GM18951 (cell line): ENCODE measurements around the gene MLPH.

Experiments
- POLR2A ChIP-seq: IDR thresholded peaks from 4 replicates; pipeline ENCODE4 v1.6.1; 2011; ENCODE audit warnings: mild to moderate bottlenecking; ENCODE audit not compliant: insufficient read length, insufficient read depth; ENCODE audit errors: extremely low read depth
- in situ Hi-C: fragments of 300-500 bp; cut with MboI; formaldehyde crosslinking; loops from one replicate; pipeline ENCODE4 v1.12.0; 2022; ENCODE audit warnings: low sequenced_read_pairs, mixed read lengths, inconsistent platforms; ENCODE audit not compliant: unreplicated experiment

MLPH gene

DNA sequence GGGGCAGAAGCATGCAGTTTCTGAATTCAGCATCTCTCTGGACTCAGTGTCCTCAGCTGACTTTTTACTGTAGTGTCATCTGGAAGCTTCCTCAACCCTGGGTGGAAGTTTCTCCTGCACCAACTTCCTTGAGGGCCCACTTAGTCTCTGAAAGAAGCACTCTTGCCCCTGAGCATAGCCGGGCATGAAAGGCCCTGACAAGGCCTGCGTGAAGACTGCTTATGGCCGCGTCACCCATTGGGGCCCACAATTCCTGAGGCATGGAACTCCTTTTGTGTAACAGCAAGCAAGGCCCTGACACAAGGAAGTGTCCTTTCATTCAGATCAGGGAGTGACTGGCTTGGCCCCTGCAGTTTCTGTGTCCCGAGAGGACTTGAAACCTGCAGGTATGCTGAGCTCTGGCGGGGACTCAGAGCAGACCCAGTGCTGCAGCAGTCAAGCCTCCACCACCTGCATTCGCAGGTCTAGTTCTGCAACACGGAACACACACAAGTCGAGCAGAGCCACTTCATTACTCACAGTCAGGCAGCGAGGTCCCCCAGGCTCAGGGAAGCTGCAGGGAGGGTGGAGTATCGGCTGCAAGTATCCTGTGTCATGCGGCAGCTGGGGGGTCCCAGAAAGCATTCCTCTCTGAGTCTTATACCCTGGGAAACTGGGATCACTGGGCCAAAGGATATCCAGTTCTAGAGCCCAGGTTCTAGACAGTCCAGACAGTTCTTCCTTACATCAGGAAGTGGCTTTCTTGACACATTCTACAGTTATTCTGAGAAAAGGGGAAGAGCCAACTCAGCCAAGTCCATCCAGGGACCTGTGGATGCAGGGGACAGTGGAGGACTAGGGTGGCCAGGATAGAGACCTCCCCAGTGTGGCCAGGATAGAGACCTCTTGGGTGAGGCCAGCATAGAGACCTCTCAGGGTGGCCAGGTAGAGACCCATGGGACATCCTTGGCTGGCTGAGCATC, 43.7 kb downstream of the MLPH start:
- in situ Hi-C loops, result no loop called here
- no peak for TF ChIP-seq POLR2A

DNA sequence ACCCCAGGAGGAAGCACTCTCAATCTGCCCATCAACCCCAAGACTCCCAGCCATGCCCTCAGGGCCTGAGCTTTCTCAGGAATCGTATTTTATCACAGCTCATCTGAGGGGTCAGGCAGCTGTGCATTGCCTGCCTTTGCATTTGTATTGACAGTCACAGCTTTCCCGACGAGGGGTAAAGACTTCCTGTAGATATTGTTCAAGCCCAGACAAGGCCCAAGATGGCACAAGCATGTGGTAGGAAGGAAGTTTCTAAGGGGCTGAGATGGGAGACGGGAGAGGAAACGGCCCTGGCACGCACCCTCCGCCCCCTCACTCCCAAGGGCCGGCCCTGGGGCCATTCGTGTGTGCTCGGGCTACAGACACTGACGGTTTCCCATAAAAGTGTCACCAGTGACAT, 45.1 kb downstream of the MLPH start:
- in situ Hi-C loops, result no loop called here
- TF ChIP-seq POLR2A, result no peak

DNA sequence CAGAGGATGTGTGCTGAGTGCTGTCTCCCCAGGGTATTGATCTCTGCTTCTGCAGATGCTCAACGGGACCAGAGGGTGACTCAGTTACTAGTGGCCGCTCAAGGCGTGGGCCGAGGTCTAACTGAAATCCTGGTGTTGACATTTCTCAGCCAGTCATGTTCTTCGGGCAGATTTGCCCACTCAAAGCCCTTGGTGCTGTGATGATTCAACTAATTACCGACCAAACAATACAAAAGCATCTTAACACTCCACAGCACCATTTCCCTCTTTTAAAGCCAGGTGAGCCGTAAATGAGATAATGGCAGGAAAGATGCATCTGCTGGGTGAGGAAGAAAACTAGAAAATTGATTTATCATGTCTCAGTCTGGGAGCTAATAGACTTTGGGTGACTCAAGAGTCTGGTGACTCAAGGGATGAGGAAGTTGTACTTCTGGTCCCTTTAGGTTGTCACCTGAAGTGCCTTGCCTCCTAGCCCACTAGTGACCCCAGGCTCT, 46.7 kb downstream of the MLPH start:
- TF ChIP-seq POLR2A, result no peak
- in situ Hi-C loops, result no loop called here

DNA sequence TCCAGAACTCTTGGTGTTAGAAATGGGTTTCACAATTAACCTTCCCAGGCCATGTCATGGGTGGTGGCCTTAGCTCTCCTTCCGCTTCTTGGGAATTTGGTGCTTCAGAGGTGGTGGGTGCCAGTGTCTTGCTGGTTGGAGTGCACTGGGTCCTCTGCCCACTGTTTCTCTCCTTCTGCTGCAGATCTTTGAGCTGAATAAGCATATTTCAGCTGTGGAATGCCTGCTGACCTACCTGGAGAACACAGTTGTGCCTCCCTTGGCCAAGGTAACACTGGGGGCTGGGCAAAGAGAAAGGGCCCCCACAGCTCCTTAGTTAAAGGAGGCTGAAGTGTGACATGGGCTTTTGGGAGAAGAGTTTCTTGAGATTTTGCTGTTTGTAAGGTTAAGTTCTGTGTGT, 47.3 kb downstream of the MLPH start:
- no peak for TF ChIP-seq POLR2A
- in situ Hi-C loops, result no loop called here

DNA sequence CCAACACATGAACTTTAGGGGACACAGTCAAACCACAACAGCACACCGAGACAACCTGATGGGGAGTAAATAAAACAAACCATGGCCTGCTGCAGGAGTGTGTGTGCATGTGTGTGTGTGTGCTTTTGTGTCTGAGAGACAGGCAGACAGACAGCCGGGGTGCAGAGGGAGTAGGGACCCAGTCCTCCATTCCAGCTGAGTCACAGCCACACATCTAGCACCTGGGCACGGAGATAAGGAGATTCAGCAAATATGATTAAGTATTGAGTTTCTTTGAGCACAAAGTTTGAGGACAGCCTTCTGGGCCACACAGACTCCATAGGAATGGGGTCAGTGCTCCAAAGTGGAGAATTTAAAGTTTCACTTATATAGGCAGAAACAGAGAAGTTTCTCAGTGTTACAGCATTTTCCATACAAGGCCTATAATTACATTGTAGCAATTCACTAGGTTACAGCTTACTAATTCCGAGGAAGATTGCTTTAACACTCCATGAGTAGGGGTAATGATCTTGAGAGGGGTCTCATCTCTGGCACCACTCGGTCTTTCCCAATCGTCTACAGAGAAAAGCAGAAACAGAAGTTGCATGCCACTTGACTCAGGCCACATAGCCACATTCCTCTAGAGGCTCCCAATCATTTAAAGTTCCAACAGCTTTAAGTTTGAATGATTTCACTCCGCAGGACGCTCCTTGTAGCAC, 48.5 kb downstream of the MLPH start:
- no peak for TF ChIP-seq POLR2A
- in situ Hi-C loops, result no loop called here

DNA sequence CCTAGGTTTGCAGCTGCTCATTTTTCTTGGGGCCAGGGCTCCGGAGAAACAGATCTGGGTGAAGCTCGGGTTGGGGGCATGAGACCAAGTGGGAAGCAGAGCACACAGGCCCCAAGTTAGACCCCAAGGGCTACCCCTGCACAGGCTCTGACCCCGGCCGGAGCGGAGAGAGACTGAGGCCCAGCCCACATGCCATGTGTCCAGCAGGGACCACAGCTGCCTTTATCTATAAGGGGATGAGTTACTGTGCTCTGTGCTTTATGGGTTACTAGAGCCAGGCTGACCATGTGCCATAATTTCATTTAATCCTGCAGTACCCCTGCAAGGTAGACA, 49.0 kb downstream of the MLPH start:
- in situ Hi-C loops, result no loop called here
- TF ChIP-seq POLR2A, result no peak

DNA sequence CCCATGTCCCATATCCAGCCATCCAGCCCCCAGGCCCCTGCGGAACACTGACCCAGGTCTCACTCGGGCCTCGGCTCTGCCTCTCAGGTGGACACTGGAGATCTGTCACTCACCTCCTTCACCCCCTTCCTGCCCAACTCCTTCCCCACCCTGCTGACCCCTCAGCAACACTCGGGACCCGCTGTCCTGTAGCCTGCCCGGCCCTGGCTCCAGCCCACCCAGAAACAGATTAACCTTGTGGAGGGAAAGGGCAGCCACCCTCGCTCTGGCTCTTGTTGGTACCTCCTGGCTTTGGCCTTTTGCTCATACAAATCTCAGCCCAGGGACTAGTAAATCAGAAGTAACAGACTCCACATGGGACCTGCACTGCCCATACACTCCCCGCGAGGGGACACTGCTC, 49.6 kb downstream of the MLPH start:
- no peak for TF ChIP-seq POLR2A
- in situ Hi-C loops, result no loop called here

DNA sequence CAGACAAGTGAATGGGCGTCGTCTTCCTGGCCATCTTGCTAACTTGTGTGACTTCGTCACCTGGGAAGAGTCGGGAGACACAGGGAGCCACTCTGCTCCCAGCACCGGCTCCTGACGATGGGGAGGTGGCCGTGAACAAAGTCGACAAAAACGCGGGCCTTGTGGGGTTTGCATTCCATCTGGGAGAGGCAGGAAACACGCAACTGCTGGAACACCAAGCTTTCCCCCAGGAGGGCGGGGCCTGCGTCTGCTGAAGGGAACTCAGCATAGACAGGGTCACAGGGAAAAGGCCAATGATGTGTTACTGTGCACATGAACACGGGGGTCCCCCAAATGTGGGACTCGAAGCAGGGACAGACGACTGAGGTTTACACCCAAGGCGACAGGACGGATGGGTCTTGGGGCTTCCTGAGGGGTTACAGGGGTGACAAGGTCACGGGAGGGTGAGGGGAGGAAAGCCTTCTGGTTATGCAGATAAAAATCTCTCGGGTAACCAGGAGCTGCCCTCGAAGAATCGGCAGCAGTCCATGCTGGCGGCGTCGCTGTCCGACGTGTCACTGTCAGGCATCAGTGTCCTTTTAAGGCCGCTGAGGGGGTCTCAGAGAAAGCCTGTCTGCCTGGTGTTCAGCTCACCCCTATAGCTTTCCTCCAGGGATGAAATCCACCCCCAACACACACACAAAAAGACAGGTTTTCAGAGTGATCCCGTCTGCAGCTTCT, 51.1 kb downstream of the MLPH start:
- in situ Hi-C loops, result no loop called here

DNA sequence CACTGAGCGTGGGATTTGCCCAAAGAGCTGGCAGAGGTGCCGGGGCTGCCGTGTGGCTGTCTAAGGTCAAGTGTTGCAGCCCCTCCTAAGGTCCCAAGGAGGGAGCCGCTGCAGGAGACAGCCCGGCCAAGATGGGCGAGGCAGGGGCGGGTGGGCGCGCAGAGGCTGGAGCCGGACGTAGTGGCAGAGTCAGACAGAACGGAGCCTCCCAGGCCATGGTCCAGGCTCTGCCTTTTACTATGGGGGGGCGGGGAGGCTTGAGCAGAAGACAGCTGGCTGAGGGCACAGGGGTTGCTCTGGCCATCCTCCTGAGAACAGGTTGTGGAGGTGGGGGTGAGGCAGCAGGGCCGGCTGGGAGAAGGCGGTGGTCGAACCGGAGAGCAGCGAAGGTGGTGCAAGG, 51.9 kb downstream of the MLPH start:
- in situ Hi-C loops, result no loop called here
- no peak for TF ChIP-seq POLR2A

More for the DNA sequence above, 51.1 kb downstream of the MLPH start:
- no peak for TF ChIP-seq POLR2A

DNA sequence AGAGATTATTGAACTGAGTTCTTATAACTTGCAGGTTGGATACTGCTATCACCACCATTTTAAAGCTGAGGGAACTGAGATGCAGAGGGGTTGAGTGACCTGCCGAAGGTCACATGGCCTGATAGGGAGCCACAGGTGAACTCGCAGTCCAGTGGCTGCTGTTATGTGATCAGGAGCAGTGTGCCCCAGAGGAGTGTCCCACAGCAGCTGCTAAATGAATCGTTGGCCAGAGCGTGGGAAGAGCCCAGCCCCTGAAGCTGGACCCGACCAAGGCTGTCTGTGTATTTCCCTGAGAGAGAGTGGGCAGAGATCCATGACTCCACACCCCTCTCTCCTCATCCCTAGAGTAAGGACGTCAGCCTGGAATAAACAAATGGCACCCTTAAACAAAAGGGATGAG, 52.6 kb downstream of the MLPH start:
- no peak for TF ChIP-seq POLR2A
- in situ Hi-C loops, result no loop called here

DNA sequence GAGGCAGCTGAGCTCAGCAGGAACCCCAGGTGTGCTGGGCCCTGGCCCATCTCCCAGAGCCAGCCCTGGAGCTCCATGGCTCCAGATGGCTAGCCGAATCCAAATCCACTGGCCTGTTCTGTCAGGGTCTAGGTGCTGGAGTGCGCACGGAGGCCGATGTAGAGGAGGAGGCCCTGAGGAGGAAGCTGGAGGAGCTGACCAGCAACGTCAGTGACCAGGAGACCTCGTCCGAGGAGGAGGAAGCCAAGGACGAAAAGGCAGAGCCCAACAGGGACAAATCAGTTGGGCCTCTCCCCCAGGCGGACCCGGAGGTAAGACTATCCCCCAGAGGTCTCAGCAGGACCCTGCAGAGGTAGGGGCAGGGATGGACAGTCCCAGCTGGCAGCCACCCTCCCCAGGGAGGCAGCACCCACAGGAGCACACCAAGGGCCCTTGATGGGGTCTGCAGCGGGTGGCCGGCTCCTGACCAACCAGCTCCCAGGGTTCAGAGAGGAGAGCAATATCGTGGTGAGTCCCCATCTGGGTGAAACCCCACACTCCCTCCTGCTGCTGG, 53.2 kb downstream of the MLPH start:
- in situ Hi-C loops, result no loop called here
- TF ChIP-seq POLR2A, result no peak

DNA sequence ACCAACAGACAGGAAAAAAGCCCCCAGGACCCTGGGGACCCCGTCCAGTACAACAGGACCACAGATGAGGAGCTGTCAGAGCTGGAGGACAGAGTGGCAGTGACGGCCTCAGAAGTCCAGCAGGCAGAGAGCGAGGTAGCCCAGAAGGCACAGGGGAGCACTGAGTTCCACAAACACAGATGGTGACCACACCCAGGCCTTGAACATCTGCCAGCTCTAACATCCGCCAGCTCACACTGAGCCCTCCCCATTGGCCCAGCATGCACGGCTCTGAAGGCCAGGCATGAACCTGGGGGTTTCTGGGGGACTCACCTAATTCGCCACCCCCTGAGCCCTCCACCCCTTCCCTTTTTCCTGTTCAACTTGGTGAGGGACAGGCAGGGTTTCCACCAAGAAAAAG, 53.8 kb downstream of the MLPH start:
- in situ Hi-C loops, result no loop called here
- TF ChIP-seq POLR2A, result no peak

DNA sequence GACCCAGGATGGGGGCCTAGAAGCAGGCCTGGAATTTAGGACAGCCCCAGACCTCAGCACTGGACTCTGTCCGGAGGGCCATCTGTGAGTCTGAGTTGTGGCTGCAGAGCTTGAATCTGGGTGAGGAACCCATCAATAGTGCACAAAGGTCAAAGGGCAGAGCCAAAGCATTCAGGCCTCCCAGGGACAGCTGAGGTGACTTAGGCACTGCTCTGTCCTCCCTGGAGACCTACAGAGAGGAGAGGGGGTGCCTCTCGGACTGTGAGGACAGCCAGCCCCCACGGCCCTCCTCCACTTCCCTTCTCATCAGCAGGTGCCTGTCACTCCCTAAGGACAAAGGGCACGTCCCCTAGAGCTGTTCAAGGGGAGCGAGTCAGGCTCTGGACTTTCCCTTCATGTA, 54.2 kb downstream of the MLPH start:
- in situ Hi-C loops, result no loop called here
- no peak for TF ChIP-seq POLR2A
